ENCODE results near the gene RNF215.

RNF215 gene

GRCh38 chr22:30398685-30399680 lies 11.8 kb upstream of the RNF215 start:
- POLR2A ChIA-PET (ENCODE audit: low non-redundant PET) = no interaction called here
- no peak for DNase-seq (ENCODE audit: low spot score)
- TF ChIP-seq, protein P1, sequence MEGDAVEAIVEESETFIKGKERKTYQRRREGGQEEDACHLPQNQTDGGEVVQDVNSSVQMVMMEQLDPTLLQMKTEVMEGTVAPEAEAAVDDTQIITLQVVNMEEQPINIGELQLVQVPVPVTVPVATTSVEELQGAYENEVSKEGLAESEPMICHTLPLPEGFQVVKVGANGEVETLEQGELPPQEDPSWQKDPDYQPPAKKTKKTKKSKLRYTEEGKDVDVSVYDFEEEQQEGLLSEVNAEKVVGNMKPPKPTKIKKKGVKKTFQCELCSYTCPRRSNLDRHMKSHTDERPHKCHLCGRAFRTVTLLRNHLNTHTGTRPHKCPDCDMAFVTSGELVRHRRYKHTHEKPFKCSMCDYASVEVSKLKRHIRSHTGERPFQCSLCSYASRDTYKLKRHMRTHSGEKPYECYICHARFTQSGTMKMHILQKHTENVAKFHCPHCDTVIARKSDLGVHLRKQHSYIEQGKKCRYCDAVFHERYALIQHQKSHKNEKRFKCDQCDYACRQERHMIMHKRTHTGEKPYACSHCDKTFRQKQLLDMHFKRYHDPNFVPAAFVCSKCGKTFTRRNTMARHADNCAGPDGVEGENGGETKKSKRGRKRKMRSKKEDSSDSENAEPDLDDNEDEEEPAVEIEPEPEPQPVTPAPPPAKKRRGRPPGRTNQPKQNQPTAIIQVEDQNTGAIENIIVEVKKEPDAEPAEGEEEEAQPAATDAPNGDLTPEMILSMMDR (conservative IDR thresholded peaks at IDR 0.05; ENCODE audit: low read depth) = no peak
- H3K27ac ChIP-seq = peak overlapping the region; percentile 82
- CTCF ChIA-PET = no interaction called here

GRCh38 chr22:30397656-30398635 lies 10.7 kb upstream of the RNF215 start:
- ChIA-PET POLR2A (ENCODE audit: low non-redundant PET) (interaction anchor here (0.6 kb wide), 1 partner anchor 17 kb away, joined by 3 read pairs; no protein-coding TSS in a partner anchor), CTCF (interaction anchor here (0.5 to 1.6 kb wide), 2 partner anchors 109 to 135 kb away, joined by 4 to 5 read pairs; partner anchors contain the start of gene CASTOR1)
- TF ChIP-seq, protein P1 (conservative IDR thresholded peaks at IDR 0.05; ENCODE audit: low read depth) = no peak
- no peak for DNase-seq (ENCODE audit: low spot score)
- H3K27ac ChIP-seq = peak overlapping the region; percentile 82

DNA sequence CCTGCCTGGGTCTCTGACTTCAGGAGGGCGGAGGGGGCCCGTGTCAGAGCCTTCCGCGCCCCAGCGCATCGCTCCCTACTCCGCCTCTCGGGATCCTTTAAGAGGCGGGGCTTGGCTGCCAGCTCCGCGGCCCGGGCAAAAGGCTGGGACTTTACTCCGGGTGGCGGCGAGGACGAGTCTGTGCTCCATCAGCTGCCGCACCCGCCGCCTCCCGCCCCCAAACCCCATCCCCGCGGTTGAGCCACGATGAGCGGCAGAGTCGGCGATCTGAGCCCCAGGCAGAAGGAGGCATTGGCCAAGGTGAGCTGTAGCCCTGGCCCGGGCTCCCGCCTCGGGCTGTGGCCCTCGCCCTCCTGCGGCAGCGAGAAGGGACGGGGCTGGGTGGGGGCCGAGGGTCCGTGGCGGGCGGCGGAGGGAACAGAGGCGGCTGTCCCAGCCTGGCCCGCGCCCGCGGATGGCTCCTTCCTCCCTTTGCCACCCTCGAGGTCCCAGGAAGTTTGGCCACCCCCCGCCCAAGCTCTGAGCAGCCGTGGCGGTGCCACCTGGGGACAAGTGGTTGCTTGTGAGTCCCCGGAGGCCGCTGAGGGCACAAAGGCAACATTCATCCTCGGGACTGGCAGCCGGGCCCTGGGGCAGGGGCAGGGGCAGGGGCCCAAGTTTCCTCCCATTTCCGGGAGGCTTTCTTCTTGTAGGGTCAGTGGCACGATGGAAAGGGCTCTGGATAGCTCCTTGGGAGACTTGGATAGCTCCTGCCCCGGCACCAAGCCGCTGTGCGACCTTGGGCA lies 9.9 kb upstream of the RNF215 start, which contains the start of gene SEC14L2:
SEC14L2 (plus strand) TSS at position 148 of the 785 bp plus-strand sequence; CDS start at position 247, 99 bp downstream.
- peak within 1 kb of the TSS; percentile 82 for H3K27ac ChIP-seq
- CTCF ChIA-PET = interaction anchor here (1.5 to 1.6 kb wide), 2 partner anchors 10 to 109 kb away, joined by 4 to 6 read pairs; partner anchors contain the start of genes CASTOR1 and RNF215
- TF ChIP-seq, protein P1 (conservative IDR thresholded peaks at IDR 0.05; ENCODE audit: low read depth) = no peak
- DNase-seq (ENCODE audit: low spot score) = peak; percentile 53
- POLR2A ChIA-PET (ENCODE audit: low non-redundant PET) = interaction anchor here (0.6 to 1.0 kb wide), 2 partner anchors 18 to 27 kb away, joined by 3 to 6 read pairs; no protein-coding TSS in a partner anchor

DNA sequence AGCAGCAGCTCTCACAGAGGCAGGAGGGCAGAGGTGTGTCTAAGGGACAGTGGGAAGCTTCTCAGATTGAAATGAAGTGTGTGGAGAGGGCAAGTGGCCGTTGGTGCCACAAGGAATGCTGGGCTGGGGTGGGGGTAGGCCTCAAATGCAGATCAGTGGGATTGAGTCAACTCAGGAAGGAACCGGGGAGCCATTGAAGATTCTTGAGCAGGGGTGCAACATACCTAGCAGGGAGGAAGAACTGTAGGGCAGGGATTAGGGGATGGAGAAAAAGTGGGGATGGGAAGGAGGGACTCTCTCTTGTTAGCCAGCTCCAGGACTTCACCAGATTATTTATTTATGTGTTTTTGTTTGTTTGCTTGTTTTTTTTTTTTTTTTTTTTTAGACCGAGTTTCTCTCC lies 6.7 kb upstream of the RNF215 start:
- POLR2A ChIA-PET (ENCODE audit: low non-redundant PET) = no interaction called here
- DNase-seq (ENCODE audit: low spot score) = no peak
- TF ChIP-seq, protein P1 (conservative IDR thresholded peaks at IDR 0.05; ENCODE audit: low read depth) = no peak
- H3K27ac ChIP-seq = no peak overlapping the region
- CTCF ChIA-PET = interaction anchor here (0.7 kb wide), 1 partner anchor 866 kb away, joined by 5 read pairs; no protein-coding TSS in a partner anchor

DNA sequence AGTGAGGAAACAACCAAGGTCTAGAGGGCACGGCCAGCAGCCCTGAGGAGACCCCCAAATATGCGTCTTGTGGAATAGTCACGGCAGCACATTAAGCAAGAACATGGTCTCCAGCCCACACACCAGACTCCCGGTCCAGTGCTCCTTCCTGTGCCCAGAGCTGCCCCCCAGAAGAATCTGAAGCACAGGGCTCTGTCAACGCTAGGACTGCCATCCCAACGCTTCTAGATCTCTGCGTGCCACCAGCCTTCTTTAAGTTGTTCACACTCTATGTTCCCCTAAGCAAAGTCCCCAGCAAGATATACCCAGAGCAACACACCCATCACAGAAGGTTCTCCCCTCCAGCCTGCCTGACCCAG lies 6.1 kb upstream of the RNF215 start:
- CTCF ChIA-PET = no interaction called here
- DNase-seq (ENCODE audit: low spot score) = no peak
- TF ChIP-seq, protein P1 (conservative IDR thresholded peaks at IDR 0.05; ENCODE audit: low read depth) = no peak
- no peak overlapping the region for H3K27ac ChIP-seq
- POLR2A ChIA-PET (ENCODE audit: low non-redundant PET) = no interaction called here

Measured in RWPE1 (cell line).